Kidney epithelial cell (primary cell): ENCODE measurements around the gene URB1. TPM values are rescaled to one million over a fixed set of nuclear protein-coding genes. Genes with fewer than 3 reads are reported as not detected.
"Not testable (repeated sequence)": the region's sequence is repeated elsewhere in the genome, so short reads cannot be mapped to it uniquely, and the experiment has no call there.

Experiments used
- DNase-seq: peaks from one replicate; pipeline ENCODE4 v3.0.0-alpha.2; 2010; ENCODE audit warnings: low read depth
- H3K27me3 ChIP-seq: 2 replicates; pipeline ENCODE4 v1.6.0; 2011; ENCODE audit warnings: low read length; ENCODE audit not compliant: control insufficient read depth, insufficient read depth
- H3K36me3 ChIP-seq: 2 replicates; pipeline ENCODE4 v1.5.1; 2011; ENCODE audit warnings: low read length; ENCODE audit not compliant: control insufficient read depth, insufficient read depth
- H3K4me3 ChIP-seq: 2 replicates; pipeline ENCODE4 v1.5.1; 2011; ENCODE audit warnings: low read depth, mild to moderate bottlenecking, control low read depth, low read length
- total RNA-seq: library from RNA; depleted of rRNA; stranded (reverse); fragments of >200 nt; gene quantifications from 2 replicates; pipeline ENCODE4 v1.2.3, GENCODE V29; 2015
- TF ChIP-seq, protein P1 (sequence below): IDR thresholded peaks from 2 replicates; pipeline ENCODE4 v1.5.1; 2011; ENCODE audit warnings: mild to moderate bottlenecking, moderate library complexity, low read length, control low read depth, inconsistent platforms; ENCODE audit not compliant: insufficient read depth, poor library complexity, severe bottlenecking

URB1 gene
- total RNA-seq, 1 donor from 2014 or later = 17.8 TPM

GRCh38 chr21:32370998-32371766 is 21.6 kb downstream of the URB1 start:
- H3K36me3 ChIP-seq = peaks cover 2% of the 10 kb centered on the region
- TF ChIP-seq, protein P1, sequence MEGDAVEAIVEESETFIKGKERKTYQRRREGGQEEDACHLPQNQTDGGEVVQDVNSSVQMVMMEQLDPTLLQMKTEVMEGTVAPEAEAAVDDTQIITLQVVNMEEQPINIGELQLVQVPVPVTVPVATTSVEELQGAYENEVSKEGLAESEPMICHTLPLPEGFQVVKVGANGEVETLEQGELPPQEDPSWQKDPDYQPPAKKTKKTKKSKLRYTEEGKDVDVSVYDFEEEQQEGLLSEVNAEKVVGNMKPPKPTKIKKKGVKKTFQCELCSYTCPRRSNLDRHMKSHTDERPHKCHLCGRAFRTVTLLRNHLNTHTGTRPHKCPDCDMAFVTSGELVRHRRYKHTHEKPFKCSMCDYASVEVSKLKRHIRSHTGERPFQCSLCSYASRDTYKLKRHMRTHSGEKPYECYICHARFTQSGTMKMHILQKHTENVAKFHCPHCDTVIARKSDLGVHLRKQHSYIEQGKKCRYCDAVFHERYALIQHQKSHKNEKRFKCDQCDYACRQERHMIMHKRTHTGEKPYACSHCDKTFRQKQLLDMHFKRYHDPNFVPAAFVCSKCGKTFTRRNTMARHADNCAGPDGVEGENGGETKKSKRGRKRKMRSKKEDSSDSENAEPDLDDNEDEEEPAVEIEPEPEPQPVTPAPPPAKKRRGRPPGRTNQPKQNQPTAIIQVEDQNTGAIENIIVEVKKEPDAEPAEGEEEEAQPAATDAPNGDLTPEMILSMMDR = no peak
- DNase-seq = no peak

GRCh38 chr21:32368961-32369360 is 23.9 kb downstream of the URB1 start:
- H3K4me3 ChIP-seq, H3K36me3 ChIP-seq, H3K27me3 ChIP-seq, DNase-seq: not testable (repeated sequence)

More at GRCh38 chr21:32370998-32371766, 21.6 kb downstream of the URB1 start:
- no peak overlapping the region for H3K4me3 ChIP-seq
- H3K27me3 ChIP-seq = no peaks in the 10 kb centered on the region

DNA sequence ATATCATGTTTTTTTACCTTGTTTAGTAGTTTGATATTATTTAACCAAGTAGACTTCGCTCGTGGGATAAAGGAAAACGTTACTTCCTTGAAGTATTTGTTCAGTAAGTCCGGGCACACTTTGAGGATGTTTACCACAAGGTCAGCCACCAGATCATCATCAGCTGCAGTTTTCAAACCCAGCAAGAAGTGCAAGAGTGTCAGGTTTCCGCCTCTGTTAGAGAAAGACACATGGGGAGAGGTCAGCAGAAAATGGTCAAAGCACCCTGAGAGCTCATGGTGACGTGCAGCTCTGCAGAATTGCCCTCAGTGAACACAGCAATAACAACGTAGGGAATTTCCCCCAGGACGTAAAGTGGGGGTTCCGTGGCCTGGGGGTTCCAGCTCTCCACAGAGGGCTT is 24.4 kb downstream of the URB1 start:
- Histone ChIP-seq H3K27me3 (no peaks in the 10 kb centered on the region), H3K36me3 (peaks cover 5% of the 10 kb centered on the region), H3K4me3 (no peak overlapping the region)
- DNase-seq = no peak
- TF ChIP-seq, protein P1 = no peak

DNA sequence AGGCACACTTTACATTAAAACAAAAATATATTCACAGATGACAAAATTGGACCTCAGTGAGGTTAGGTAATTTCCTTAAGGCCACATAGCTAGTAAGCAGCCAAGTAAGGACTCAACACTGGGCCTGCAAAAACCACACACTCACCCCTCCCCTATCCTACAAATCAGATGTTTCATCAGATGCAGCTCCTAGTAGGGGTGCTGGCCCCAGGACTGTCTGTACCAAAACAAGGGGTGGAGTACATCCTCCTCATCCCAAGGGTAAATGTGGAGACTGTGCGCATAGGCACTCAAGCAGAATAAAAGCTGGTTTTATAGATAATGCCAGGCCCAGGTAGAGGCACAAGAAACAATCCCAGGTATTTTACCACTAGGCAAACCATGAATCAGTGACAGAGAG is 25.7 kb downstream of the URB1 start:
- Histone ChIP-seq H3K27me3 (no peaks in the 10 kb centered on the region), H3K36me3 (peaks cover 5% of the 10 kb centered on the region), H3K4me3 (no peak overlapping the region)
- DNase-seq = no peak
- TF ChIP-seq, protein P1 = no peak

- DNase-seq = no peak
- Histone ChIP-seq H3K36me3 (peaks cover 5% of the 10 kb centered on the region), H3K27me3 (no peaks in the 10 kb centered on the region), H3K4me3 (no peak overlapping the region)
- TF ChIP-seq, protein P1 = no peak
Measured at GRCh38 chr21:32366191-32366590, 26.6 kb downstream of the URB1 start.

DNA sequence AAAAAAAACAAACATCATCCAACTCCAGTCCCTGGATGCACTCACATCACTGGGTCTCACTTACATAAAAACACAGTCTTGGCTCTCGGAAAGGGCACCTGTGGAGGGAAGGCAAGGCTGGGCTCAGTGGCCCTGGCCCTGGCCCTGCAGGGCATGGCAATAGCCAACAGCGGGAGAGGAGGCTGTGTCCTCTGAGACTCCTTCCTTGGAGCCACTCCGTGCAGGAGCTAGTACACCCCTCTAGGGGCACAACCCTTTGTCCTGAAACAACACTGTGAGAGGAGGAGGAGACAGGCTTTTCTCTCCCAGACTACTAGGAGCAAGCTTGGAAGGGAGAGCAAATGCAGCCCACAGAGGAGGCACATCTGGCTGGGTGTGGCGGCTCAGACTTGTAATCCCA is 28.0 kb downstream of the URB1 start:
- Histone ChIP-seq H3K4me3 (no peak overlapping the region), H3K27me3 (no peaks in the 10 kb centered on the region), H3K36me3 (peaks cover 8% of the 10 kb centered on the region)
- TF ChIP-seq, protein P1 = no peak
- DNase-seq = no peak
